K562 (cell line): ENCODE results near the gene PURA. TPM values are rescaled to one million over a fixed set of nuclear protein-coding genes. Genes with fewer than 3 reads are reported as not detected.
A peak's percentile ranks its signal among the peaks of the same experiment; 100 is the strongest.

Experiments used
- ADNP ChIP-seq: fragments of 200-800 bp; sonication (Bioruptor generic); IDR thresholded peaks from 2 replicates; pipeline ENCODE4 v1.6.1; 2016; ENCODE audit warnings: missing genetic modification characterization, missing compliant biosample characterization
- AFF4 ChIP-seq: sonication (generic); formaldehyde crosslinking; IDR thresholded peaks from 2 replicates; pipeline ENCODE4 v1.8.0; 2023; ENCODE audit warnings: mild to moderate bottlenecking, missing genetic modification reagents
- ARNT ChIP-seq, 2 experiments: fragments of 450-650 bp; IDR thresholded peaks; 2 replicates each; pipeline ENCODE4 v1.6.1; 2016; ENCODE audit warnings: mild to moderate bottlenecking in 1 of 2
- BRF1 ChIP-seq: IDR thresholded peaks from 3 replicates; pipeline ENCODE4 v1.6.1; 2011; ENCODE audit warnings: borderline replicate concordance, mild to moderate bottlenecking; ENCODE audit not compliant: insufficient read length; ENCODE audit errors: extremely low read depth
- CREB3 ChIP-seq: fragments of 450-650 bp; conservative IDR thresholded peaks from 2 replicates; pipeline ENCODE4 v1.6.1; 2016; ENCODE audit warnings: missing genetic modification characterization, low read depth, mild to moderate bottlenecking, missing compliant biosample characterization, moderate library complexity
- FOXA1 ChIP-seq: fragments of 450-650 bp; IDR thresholded peaks from 2 replicates; pipeline ENCODE4 v1.6.1; 2016; ENCODE audit warnings: mild to moderate bottlenecking, borderline replicate concordance
- GMEB1 ChIP-seq: fragments of 250-450 bp; sonication (Bioruptor Pico); IDR thresholded peaks from 2 replicates; pipeline ENCODE4 v1.4.0; 2020; ENCODE audit warnings: mild to moderate bottlenecking
- ILK ChIP-seq: fragments of 450-650 bp; IDR thresholded peaks from 2 replicates; pipeline ENCODE4 v1.6.1; 2016; ENCODE audit warnings: missing genetic modification characterization, low read depth, mild to moderate bottlenecking, missing compliant biosample characterization, moderate library complexity, borderline replicate concordance
- PKNOX1 ChIP-seq: fragments of 450-650 bp; IDR thresholded peaks from 2 replicates; pipeline ENCODE4 v1.6.1; 2016
- RBM17 ChIP-seq: fragments of 200-400 bp; formaldehyde crosslinking; IDR thresholded peaks from 2 replicates; pipeline ENCODE4 v1.6.1; 2017; ENCODE audit warnings: low read depth, mild to moderate bottlenecking, low read length, borderline replicate concordance
- RNF2 ChIP-seq: sonication (generic); IDR thresholded peaks from 2 replicates; pipeline ENCODE4 v1.6.1; 2016
- TEAD2 ChIP-seq: fragments of 450-650 bp; IDR thresholded peaks from 2 replicates; pipeline ENCODE4 v1.6.1; 2016; ENCODE audit warnings: missing genetic modification characterization, control low read depth, missing compliant biosample characterization
- ZEB2 ChIP-seq: fragments of 450-650 bp; IDR thresholded peaks from 2 replicates; pipeline ENCODE4 v1.6.1; 2016
- ZFP36 ChIP-seq: fragments of 150-350 bp; IDR thresholded peaks from 2 replicates; pipeline ENCODE4 v1.6.1; 2018; ENCODE audit warnings: low read length, low read depth; ENCODE audit not compliant: partially characterized antibody
- ZNF224 ChIP-seq: sonication (generic); formaldehyde crosslinking; IDR thresholded peaks from 2 replicates; pipeline ENCODE4 v1.8.0; 2022; ENCODE audit warnings: mild to moderate bottlenecking, missing genetic modification reagents
- ZNF445 ChIP-seq: fragments of 250-450 bp; sonication (Bioruptor Pico); IDR thresholded peaks from 2 replicates; pipeline ENCODE4 v1.4.0; 2020; ENCODE audit warnings: low read depth, mild to moderate bottlenecking, moderate library complexity
- ZNF830 ChIP-seq: fragments of 250-450 bp; sonication (Bioruptor Pico); IDR thresholded peaks from 2 replicates; pipeline ENCODE4 v1.5.0; 2021; ENCODE audit warnings: mild to moderate bottlenecking
- ZSCAN32 ChIP-seq: fragments of 450-650 bp; formaldehyde crosslinking; IDR thresholded peaks from 2 replicates; pipeline ENCODE4 v1.4.0; 2020; ENCODE audit warnings: mild to moderate bottlenecking, moderate library complexity
- polyA plus RNA-seq, 8 experiments: library from polyadenylated mRNA; depleted of rRNA in 4 of 8; stranded (reverse) in 5 of 8; unstranded in 3 of 8; fragments of >200 nt; fragmentation: Nextera tagmentation in 2 of 8; fragmentation: Illumina TruSeq in 1 of 8; extraction: Ambion mirVana in 2 of 8; extraction: Trizol in 1 of 8; gene quantifications; 2 replicates each; pipeline versions ENCODE4 v1.2.1 to v1.2.3, GENCODE V29; 2011 to 2014; ENCODE audit warnings: inconsistent platforms in 1 of 8, missing spikeins in 1 of 8
- total RNA-seq, 7 experiments: library from RNA; depleted of rRNA in 6 of 7; stranded (reverse); fragments of >200 nt in 6 of 7; fragmentation: Illumina TruSeq in 2 of 7; extraction: Trizol in 2 of 7; gene quantifications; 2 replicates each; pipeline versions ENCODE4 v1.2.1 to v1.2.3, GENCODE V29; 2011 to 2021; ENCODE audit warnings: low replicate concordance in 1 of 7

Gene PURA
- total and polyA plus RNA-seq, 9 of the 15 experiments (the other 6 are each of a cell fraction or from before 2014, with no cell fraction given): 3.2 to 11.1 (median 5.4) TPM

DNA sequence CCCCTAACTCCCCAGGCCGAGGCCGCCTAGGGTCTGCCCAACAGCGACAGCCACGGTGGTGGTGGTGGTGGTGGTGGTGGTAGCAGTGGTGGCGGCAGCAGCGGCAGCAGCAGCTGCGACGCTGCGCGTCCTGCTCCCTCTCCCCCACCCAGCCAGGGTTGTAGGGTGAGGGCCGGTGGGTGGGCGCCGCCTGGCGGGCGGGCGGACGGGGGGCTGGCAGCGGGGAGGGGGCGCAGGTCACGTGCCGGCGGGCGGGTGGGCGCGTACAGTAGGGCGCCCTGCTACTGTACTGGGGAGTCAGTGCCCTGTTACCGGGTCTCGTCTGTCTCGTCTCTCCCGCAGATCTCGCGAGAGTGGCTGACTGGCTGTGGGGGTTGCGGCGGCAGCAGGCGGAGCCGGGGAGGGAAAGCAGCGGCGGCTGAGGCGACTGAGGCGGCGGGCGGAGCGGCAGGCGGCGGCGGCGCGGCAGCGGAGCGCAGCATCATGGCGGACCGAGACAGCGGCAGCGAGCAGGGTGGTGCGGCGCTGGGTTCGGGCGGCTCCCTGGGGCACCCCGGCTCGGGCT is at the start of gene PURA (continued):
- TF ChIP-seq CREB3 (tag): no peak
- no peak for TF ChIP-seq ZEB2
- TF ChIP-seq ZNF830 (CRISPR knock-in tag): no peak
- TF ChIP-seq GMEB1 (CRISPR knock-in tag): 0 out of 2 replicates have a peak, but pooled peaks have one; percentile 10
- TF ChIP-seq BRF1: no peak
- TF ChIP-seq ZNF445 (CRISPR knock-in tag): no peak
- no peak for TF ChIP-seq TEAD2 (tag)
- no peak for TF ChIP-seq ZFP36
- no peak for TF ChIP-seq AFF4 (CRISPR knock-in tag)
- TF ChIP-seq RBM17: no peak
- TF ChIP-seq FOXA1: no peak
- TF ChIP-seq PKNOX1: no peak
- no peak for TF ChIP-seq ZSCAN32 (CRISPR knock-in tag)
- TF ChIP-seq ILK (tag): no peak
- TF ChIP-seq ZNF224: no peak
- TF ChIP-seq RNF2: 0 out of 2 replicates have a peak, but pooled peaks have one; percentile 30
- TF ChIP-seq ARNT (IDR thresholded peaks at IDR 0.05): no peak
- TF ChIP-seq ADNP (tag): no peak
